NCI-H1694 treated with DMSO at 0.1 percent for 48 hours (cell line): ENCODE measurements around the gene SYT10.
"Not testable (repeated sequence)": the region's sequence is repeated elsewhere in the genome, so short reads cannot be mapped to it uniquely, and the experiment has no call there.

Source experiments
- DNase-seq: peaks from one replicate; lab custom pipeline; 2025; lab: John Stamatoyannopoulos, UW

The SYT10 gene

DNA sequence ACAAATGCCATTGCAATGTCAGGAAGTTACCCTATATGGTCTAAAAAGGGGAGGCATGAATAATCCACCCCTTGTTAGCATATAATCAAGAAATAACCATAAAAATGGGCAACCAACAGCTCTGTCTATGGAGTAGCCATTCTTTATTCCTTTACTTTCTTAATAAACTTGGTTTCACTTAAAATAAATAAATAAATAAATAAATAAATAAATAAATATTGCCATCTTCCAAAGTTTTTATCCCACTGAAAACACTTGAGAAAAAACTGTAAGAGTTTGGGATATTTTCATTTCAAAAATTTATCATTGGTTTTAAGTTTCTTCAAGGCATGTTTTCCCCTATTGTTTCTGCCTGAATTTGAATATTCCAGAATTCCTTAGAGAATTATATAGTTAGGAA is 89.8 kb downstream of the SYT10 start:
- DNase-seq = no peak

DNA sequence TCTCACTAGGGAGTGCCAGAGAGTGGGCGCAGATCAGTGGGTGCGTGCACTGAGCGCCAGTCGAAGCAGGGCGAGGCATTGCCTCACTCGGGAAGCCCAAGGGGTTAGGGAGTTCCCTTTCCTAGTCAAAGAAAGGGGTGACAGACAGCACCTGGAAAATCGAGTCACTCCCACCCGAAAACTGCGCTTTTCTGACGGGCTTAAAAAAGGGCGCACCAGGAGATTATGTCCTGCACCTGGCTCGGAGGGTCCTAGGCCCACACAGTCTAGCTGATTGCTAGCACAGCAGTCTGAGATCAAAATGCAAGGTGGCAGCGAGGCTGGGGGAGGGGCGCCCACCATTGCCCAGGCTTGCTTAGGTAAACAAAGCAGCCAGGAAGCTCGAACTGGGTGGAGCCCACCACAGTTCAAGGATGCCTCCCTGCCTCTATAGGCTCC is 107.6 kb downstream of the SYT10 start:
- DNase-seq = not testable (repeated sequence)

DNA sequence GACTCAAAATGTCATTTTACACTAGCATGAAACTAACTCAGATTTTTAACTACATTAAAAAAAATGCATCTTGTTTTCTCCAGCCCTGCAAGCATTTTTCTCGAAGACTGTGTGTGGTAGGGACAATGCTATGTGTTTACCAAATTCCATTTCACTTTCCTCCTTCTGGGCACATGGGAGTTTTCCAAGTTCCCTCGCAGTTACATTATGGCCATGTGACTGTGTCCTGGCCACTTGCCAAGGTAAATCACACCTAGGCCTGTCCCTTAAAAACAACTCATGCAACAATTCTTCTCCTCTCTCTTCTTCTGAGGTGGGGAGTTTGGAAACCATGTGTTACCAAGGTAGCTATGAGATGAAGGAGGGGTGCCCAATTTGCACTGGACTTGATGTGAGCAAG is 108.7 kb downstream of the SYT10 start:
- DNase-seq = no peak
